Skeletal muscle satellite cell (primary cell): ENCODE results near the gene SEZ6L2. TPM values are rescaled to one million over a fixed set of nuclear protein-coding genes. Genes with fewer than 3 reads are reported as not detected.
"Not testable (repeated sequence)": the region's sequence is repeated elsewhere in the genome, so short reads cannot be mapped to it uniquely, and the experiment has no call there.

Experiments used
- H3K27me3 ChIP-seq: 2 replicates; pipeline ENCODE4 v1.7.0; 2013; ENCODE audit warnings: low read length; ENCODE audit not compliant: control insufficient read depth, insufficient read depth
- H3K36me3 ChIP-seq: 2 replicates; pipeline ENCODE4 v1.7.0; 2013; ENCODE audit warnings: mild to moderate bottlenecking, control low read depth, low read length; ENCODE audit not compliant: insufficient read depth
- H3K4me1 ChIP-seq: 2 replicates; pipeline ENCODE4 v1.7.0; 2013; ENCODE audit warnings: low read length; ENCODE audit not compliant: control insufficient read depth, insufficient read depth
- H3K4me2 ChIP-seq: 2 replicates; pipeline ENCODE4 v1.7.0; 2013; ENCODE audit warnings: mild to moderate bottlenecking, low read length
- H3K4me3 ChIP-seq: 2 replicates; pipeline ENCODE4 v1.7.0; 2013; ENCODE audit warnings: low read length
- H3K9ac ChIP-seq: 2 replicates; pipeline ENCODE4 v1.7.0; 2013; ENCODE audit warnings: mild to moderate bottlenecking, low read depth, low read length, moderate library complexity
- H3K9me3 ChIP-seq: replicated peaks from 2 replicates; pipeline ENCODE4 v1.7.0; 2013; ENCODE audit warnings: mild to moderate bottlenecking, control low read depth, low read length
- total RNA-seq: library from RNA; depleted of rRNA; stranded (reverse); fragments of >200 nt; gene quantifications from 2 replicates; pipeline ENCODE4 v1.2.3, GENCODE V29; 2012; rRNA removed

Gene SEZ6L2
- 2.8 and 3.1 TPM in 2 replicates for total RNA-seq

- H3K4me3 ChIP-seq = peak within 1 kb of the TSS; percentile 68
- peaks cover 24% of the 10 kb centered on the region for H3K27me3 ChIP-seq
- H3K4me2 ChIP-seq = peak within 1 kb of the TSS; percentile 95
- H3K4me1 ChIP-seq = peaks cover 21% of the 10 kb centered on the region
- no peaks in the 10 kb centered on the region for H3K9me3 ChIP-seq
- H3K9ac ChIP-seq = peak within 1 kb of the TSS; percentile 37
- H3K36me3 ChIP-seq = no peaks in the 10 kb centered on the region
These were observed at the start of gene SEZ6L2 for GRCh38 chr16:29899516-29900101. Gene SEZ6L2 (minus strand): TSS chr16:29899550. CDS start chr16:29899019, 531 bp downstream.

GRCh38 chr16:29947897-29948296 lies 48.5 kb upstream of the SEZ6L2 start:
- no peaks in the 10 kb centered on the region for H3K9me3 ChIP-seq
- no peaks in the 10 kb centered on the region for H3K36me3 ChIP-seq
- no peak overlapping the region for H3K9ac ChIP-seq
- H3K4me1 ChIP-seq = peaks cover 17% of the 10 kb centered on the region
- H3K27me3 ChIP-seq = no peaks in the 10 kb centered on the region
- H3K4me3 ChIP-seq = no peak overlapping the region
- no peak overlapping the region for H3K4me2 ChIP-seq

- Histone ChIP-seq H3K27me3 (no peaks in the 10 kb centered on the region), H3K9me3 (no peaks in the 10 kb centered on the region), H3K4me1 (peaks cover 17% of the 10 kb centered on the region), H3K36me3 (no peaks in the 10 kb centered on the region), H3K4me2 (peak overlapping the region; percentile 77), H3K9ac (peak overlapping the region; percentile 61), H3K4me3 (peak overlapping the region; percentile 50)
These were observed 44.8 kb upstream of the SEZ6L2 start for GRCh38 chr16:29943846-29944799.

GRCh38 chr16:29940656-29941055 lies 41.3 kb upstream of the SEZ6L2 start:
- Histone ChIP-seq H3K27me3 (no peaks in the 10 kb centered on the region), H3K4me2 (no peak overlapping the region), H3K9me3 (no peaks in the 10 kb centered on the region), H3K4me1 (peaks cover 17% of the 10 kb centered on the region), H3K36me3 (no peaks in the 10 kb centered on the region), H3K9ac (no peak overlapping the region), H3K4me3 (no peak overlapping the region)

GRCh38 chr16:29931750-29932149 lies 32.4 kb upstream of the SEZ6L2 start:
- not testable (repeated sequence) for H3K4me3 ChIP-seq, H3K9ac ChIP-seq, H3K4me2 ChIP-seq, H3K9me3 ChIP-seq, H3K36me3 ChIP-seq
- Histone ChIP-seq H3K4me1 (peaks cover 11% of the 10 kb centered on the region), H3K27me3 (peaks cover 10% of the 10 kb centered on the region)

GRCh38 chr16:29927070-29927905 lies 27.9 kb upstream of the SEZ6L2 start:
- H3K4me3 ChIP-seq = peak overlapping the region; percentile 93
- H3K4me1 ChIP-seq = peaks cover 22% of the 10 kb centered on the region
- H3K9ac ChIP-seq = peak overlapping the region; percentile 90
- no peaks in the 10 kb centered on the region for H3K27me3 ChIP-seq
- peak overlapping the region; percentile 98 for H3K4me2 ChIP-seq
- H3K9me3 ChIP-seq = no peaks in the 10 kb centered on the region
- peaks cover 9% of the 10 kb centered on the region for H3K36me3 ChIP-seq

- Histone ChIP-seq H3K4me1 (peaks cover 22% of the 10 kb centered on the region), H3K27me3 (no peaks in the 10 kb centered on the region), H3K9me3 (no peaks in the 10 kb centered on the region), H3K4me3 (peak overlapping the region; percentile 93), H3K4me2 (peak overlapping the region; percentile 98), H3K9ac (peak overlapping the region; percentile 90), H3K36me3 (peaks cover 15% of the 10 kb centered on the region)
These were observed 27.3 kb upstream of the SEZ6L2 start for GRCh38 chr16:29926711-29927052.

- H3K9me3 ChIP-seq = no peaks in the 10 kb centered on the region
- no peaks in the 10 kb centered on the region for H3K27me3 ChIP-seq
- H3K4me1 ChIP-seq = peaks cover 22% of the 10 kb centered on the region
These were observed 26.7 kb upstream of the SEZ6L2 start, which contains the start of gene KCTD13 for GRCh38 chr16:29925781-29926710. Gene KCTD13 (minus strand): TSS chr16:29926226. CDS start chr16:29926033, 193 bp downstream.

GRCh38 chr16:29925105-29925756 lies 25.9 kb upstream of the SEZ6L2 start:
- peaks cover 29% of the 10 kb centered on the region for H3K36me3 ChIP-seq
- H3K9ac ChIP-seq = peak overlapping the region; percentile 90
- peak overlapping the region; percentile 93 for H3K4me3 ChIP-seq
- peaks cover 22% of the 10 kb centered on the region for H3K4me1 ChIP-seq
- H3K9me3 ChIP-seq = no peaks in the 10 kb centered on the region
- H3K4me2 ChIP-seq = peak overlapping the region; percentile 98
- H3K27me3 ChIP-seq = no peaks in the 10 kb centered on the region

More at GRCh38 chr16:29925781-29926710, 26.7 kb upstream of the SEZ6L2 start, which contains the start of gene KCTD13:
- H3K4me3 ChIP-seq = peak within 1 kb of the TSS; percentile 93
- H3K36me3 ChIP-seq = peaks cover 21% of the 10 kb centered on the region
- H3K4me2 ChIP-seq = peak within 1 kb of the TSS; percentile 98
- H3K9ac ChIP-seq = peak within 1 kb of the TSS; percentile 90

- Histone ChIP-seq H3K4me1 (peaks cover 22% of the 10 kb centered on the region), H3K36me3 (peaks cover 42% of the 10 kb centered on the region), H3K27me3 (no peaks in the 10 kb centered on the region), H3K4me3 (no peak overlapping the region), H3K9ac (no peak overlapping the region), H3K9me3 (no peaks in the 10 kb centered on the region), H3K4me2 (no peak overlapping the region)
These were observed 23.7 kb upstream of the SEZ6L2 start for GRCh38 chr16:29922986-29923501.
